SK-N-SH treated with all-trans-retinoic acid at 6 μM for 48 hours (cell line): Measurements from ENCODE around the gene GBGT1.

ENCODE experiments used
- ARNTL ChIP-seq: fragments of 450-650 bp; formaldehyde crosslinking; IDR thresholded peaks from 2 replicates; pipeline ENCODE4 v1.5.0; 2020; ENCODE audit warnings: low read depth, mild to moderate bottlenecking, moderate library complexity, borderline replicate concordance
- BACH2 ChIP-seq: fragments of 250-450 bp; sonication (Bioruptor Pico); IDR thresholded peaks from 2 replicates; pipeline ENCODE4 v1.9.0; 2021; ENCODE audit warnings: mild to moderate bottlenecking, borderline replicate concordance
- GLIS3 ChIP-seq: fragments of 250-450 bp; sonication (Bioruptor Pico); IDR thresholded peaks from 2 replicates; pipeline ENCODE4 v1.5.0; 2020; ENCODE audit warnings: mild to moderate bottlenecking, moderate library complexity
- ISL1 ChIP-seq: fragments of 250-450 bp; sonication (Bioruptor Pico); IDR thresholded peaks from 2 replicates; pipeline ENCODE4 v2.1.2; 2022; ENCODE audit warnings: mild to moderate bottlenecking, moderate library complexity
- PPARA ChIP-seq: fragments of 250-450 bp; sonication (Bioruptor Pico); IDR thresholded peaks from 2 replicates; pipeline ENCODE4 v1.5.0; 2020; ENCODE audit warnings: mild to moderate bottlenecking, borderline replicate concordance
- TCF4 ChIP-seq: fragments of 250-450 bp; sonication (Bioruptor Pico); IDR thresholded peaks from 2 replicates; pipeline ENCODE4 v1.8.0; 2021; ENCODE audit warnings: mild to moderate bottlenecking, moderate library complexity, borderline replicate concordance
- TOX ChIP-seq: fragments of 250-450 bp; sonication (Bioruptor Pico); IDR thresholded peaks from 2 replicates; pipeline ENCODE4 v1.8.0; 2021; ENCODE audit warnings: mild to moderate bottlenecking, moderate library complexity, borderline replicate concordance
- ZC3H10 ChIP-seq: fragments of 250-450 bp; sonication (Bioruptor Pico); IDR thresholded peaks from 2 replicates; pipeline ENCODE4 v1.5.1; 2021; ENCODE audit warnings: mild to moderate bottlenecking, moderate library complexity
- ZNF70 ChIP-seq: fragments of 450-650 bp; formaldehyde crosslinking; IDR thresholded peaks from 2 replicates; pipeline ENCODE4 v1.5.0; 2020; ENCODE audit warnings: mild to moderate bottlenecking, moderate library complexity
- ZNF8 ChIP-seq: fragments of 450-650 bp; formaldehyde crosslinking; IDR thresholded peaks from 2 replicates; pipeline ENCODE4 v1.5.0; 2020; ENCODE audit warnings: mild to moderate bottlenecking, moderate library complexity
- TF ChIP-seq, protein P1 (sequence below): fragments of 250-450 bp; sonication (Bioruptor Pico); IDR thresholded peaks from 2 replicates; pipeline ENCODE4 v1.8.0; 2020; ENCODE audit warnings: mild to moderate bottlenecking, moderate library complexity, borderline replicate concordance
- TF ChIP-seq, protein P2 (sequence below): fragments of 250-450 bp; sonication (Bioruptor Pico); IDR thresholded peaks from 2 replicates; pipeline ENCODE4 v1.5.1; 2021; ENCODE audit warnings: mild to moderate bottlenecking, moderate library complexity

- no peak for TF ChIP-seq TOX (CRISPR knock-in tag)
- TF ChIP-seq, protein P1, sequence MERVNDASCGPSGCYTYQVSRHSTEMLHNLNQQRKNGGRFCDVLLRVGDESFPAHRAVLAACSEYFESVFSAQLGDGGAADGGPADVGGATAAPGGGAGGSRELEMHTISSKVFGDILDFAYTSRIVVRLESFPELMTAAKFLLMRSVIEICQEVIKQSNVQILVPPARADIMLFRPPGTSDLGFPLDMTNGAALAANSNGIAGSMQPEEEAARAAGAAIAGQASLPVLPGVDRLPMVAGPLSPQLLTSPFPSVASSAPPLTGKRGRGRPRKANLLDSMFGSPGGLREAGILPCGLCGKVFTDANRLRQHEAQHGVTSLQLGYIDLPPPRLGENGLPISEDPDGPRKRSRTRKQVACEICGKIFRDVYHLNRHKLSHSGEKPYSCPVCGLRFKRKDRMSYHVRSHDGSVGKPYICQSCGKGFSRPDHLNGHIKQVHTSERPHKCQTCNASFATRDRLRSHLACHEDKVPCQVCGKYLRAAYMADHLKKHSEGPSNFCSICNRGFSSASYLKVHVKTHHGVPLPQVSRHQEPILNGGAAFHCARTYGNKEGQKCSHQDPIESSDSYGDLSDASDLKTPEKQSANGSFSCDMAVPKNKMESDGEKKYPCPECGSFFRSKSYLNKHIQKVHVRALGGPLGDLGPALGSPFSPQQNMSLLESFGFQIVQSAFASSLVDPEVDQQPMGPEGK (CRISPR knock-in tag), result no peak
- TF ChIP-seq, protein P2, sequence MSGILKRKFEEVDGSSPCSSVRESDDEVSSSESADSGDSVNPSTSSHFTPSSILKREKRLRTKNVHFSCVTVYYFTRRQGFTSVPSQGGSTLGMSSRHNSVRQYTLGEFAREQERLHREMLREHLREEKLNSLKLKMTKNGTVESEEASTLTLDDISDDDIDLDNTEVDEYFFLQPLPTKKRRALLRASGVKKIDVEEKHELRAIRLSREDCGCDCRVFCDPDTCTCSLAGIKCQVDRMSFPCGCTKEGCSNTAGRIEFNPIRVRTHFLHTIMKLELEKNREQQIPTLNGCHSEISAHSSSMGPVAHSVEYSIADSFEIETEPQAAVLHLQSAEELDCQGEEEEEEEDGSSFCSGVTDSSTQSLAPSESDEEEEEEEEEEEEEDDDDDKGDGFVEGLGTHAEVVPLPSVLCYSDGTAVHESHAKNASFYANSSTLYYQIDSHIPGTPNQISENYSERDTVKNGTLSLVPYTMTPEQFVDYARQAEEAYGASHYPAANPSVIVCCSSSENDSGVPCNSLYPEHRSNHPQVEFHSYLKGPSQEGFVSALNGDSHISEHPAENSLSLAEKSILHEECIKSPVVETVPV (CRISPR knock-in tag), result no peak
- TF ChIP-seq ISL1 (CRISPR knock-in tag), result no peak
- TF ChIP-seq TCF4 (CRISPR knock-in tag), result no peak
- no peak for TF ChIP-seq ARNTL (CRISPR knock-in tag)
- no peak for TF ChIP-seq ZNF8 (CRISPR knock-in tag)
- TF ChIP-seq GLIS3 (CRISPR knock-in tag), result no peak
- TF ChIP-seq BACH2 (CRISPR knock-in tag), result no peak
- no peak for TF ChIP-seq ZC3H10
- no peak for TF ChIP-seq ZNF70 (CRISPR knock-in tag)
- TF ChIP-seq PPARA (CRISPR knock-in tag), result no peak
These were observed 34.5 kb downstream of the GBGT1 start for GRCh38 chr9:133129001-133129795.
